DMS 273 (cell line): ENCODE measurements around the gene PCK1.
A peak's percentile ranks its signal among the peaks of the same experiment; 100 is the strongest.

Experiments used
- DNase-seq: peaks from one replicate; lab custom pipeline; 2025; ENCODE audit not compliant: unreplicated experiment; lab: John Stamatoyannopoulos, UW

The PCK1 gene

GRCh38 chr20:57576002-57576401, 15.1 kb downstream of the PCK1 start:
- DNase-seq: no peak

- no peak for DNase-seq
Observed at GRCh38 chr20:57576617-57577550, 16.0 kb downstream of the PCK1 start.

- no peak for DNase-seq
Observed at GRCh38 chr20:57577679-57578475, 17.0 kb downstream of the PCK1 start.

- DNase-seq: no peak
Observed at GRCh38 chr20:57578476-57579165, 17.7 kb downstream of the PCK1 start.

- no peak for DNase-seq
Observed at GRCh38 chr20:57579331-57579897, 18.5 kb downstream of the PCK1 start.

DNA sequence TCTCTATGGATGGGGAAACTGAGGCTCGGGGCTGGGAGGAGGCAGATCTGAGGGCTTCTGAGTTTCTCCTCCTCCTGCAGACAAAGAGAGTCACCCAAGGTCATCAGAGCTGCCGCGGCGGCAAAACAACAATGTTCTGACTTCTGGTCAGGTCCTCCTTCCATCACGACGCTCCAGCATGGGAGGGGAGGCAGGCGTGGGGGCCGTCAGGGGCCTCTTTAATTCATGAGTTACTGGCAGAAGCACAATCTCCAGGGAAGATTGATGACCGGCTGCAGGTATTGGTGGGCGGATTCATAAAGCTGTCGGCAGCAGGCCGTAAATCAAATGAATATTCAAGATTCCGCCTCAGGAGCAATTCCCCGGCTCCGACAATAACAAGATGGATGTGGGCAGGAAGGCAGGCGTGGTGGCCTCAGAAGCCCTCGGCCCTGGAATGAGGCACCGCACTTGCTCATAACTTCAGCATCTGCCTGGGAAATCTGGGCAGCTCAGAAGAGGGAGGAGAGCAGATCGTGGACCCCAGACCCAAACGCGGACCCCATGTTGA, 19.1 kb downstream of the PCK1 start:
- DNase-seq: peak; percentile 28

- no peak for DNase-seq
Observed at GRCh38 chr20:57580478-57581201, 19.7 kb downstream of the PCK1 start.

- no peak for DNase-seq
Observed at GRCh38 chr20:57581202-57582028, 20.5 kb downstream of the PCK1 start.

DNA sequence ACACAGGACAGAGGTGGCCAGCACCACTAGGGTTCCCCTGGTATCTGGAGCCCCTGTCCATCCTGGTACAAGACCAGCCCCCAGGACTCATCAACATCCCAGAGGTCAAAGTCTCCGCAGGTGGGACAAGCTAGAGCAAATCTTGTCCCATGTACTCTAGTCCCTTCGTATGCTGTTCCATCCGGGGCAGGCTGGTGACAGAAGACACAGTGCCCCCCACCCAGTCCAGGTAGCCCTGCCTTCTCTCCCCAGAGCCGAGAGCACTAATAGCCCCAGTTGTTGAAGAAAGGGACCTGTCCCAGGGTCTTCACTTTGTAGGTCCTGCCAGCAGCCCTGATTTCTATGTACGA, 21.1 kb downstream of the PCK1 start:
- no peak for DNase-seq

- DNase-seq: peak; percentile 49
Observed at GRCh38 chr20:57582432-57583288, 21.8 kb downstream of the PCK1 start.

GRCh38 chr20:57583289-57584257, 22.7 kb downstream of the PCK1 start:
- DNase-seq: no peak

DNA sequence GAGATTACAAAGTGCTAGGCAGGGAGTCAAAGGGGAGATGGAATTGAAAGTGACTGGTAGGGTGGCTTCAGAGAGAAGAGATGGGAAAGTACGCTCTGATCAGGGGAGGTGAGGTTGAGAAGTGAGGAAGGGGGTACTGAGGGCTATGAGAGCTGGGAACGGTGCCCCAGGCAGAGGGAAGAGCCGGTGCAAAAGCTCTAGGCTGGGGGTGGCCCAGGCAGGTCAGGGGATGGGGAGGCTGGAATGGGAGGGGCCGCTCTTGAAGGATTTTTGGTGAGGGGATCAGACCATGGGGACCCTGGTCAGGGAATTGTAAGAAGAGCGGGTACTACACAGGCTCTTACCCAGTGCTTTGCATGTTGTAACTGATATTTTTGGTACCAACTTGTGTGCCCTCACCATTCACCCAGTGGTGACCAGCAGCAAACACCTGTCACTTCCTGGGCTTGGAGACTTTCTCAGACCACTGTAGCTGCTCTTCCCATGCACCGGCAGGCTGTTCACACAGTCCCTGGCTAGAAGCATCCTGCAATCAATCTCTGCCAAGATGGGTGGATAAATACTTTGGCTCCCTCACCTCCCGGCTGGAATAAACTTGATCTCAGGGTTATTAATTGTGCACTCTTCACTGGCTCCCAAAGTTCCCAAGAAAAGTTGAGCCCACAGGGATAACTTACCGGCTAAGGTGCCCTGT, 24.0 kb downstream of the PCK1 start:
- peak; percentile 9 for DNase-seq

GRCh38 chr20:57585466-57586213, 24.7 kb downstream of the PCK1 start:
- no peak for DNase-seq

- DNase-seq: no peak
Observed at GRCh38 chr20:57586370-57586793, 25.5 kb downstream of the PCK1 start.

GRCh38 chr20:57586943-57587277, 26.0 kb downstream of the PCK1 start:
- DNase-seq: no peak
